SK-N-SH (cell line): Measurements from ENCODE around the gene ACAP3. TPM values are rescaled to one million over a fixed set of nuclear protein-coding genes. Genes with fewer than 3 reads are reported as not detected.

ENCODE experiments used
- CTCF ChIA-PET: fragments of 300-600, 350-600 bp; formaldehyde crosslinking; extraction: SDS; loops from one replicate; lab custom pipeline; 2021; lab: Yijun Ruan, JAX
- POLR2A ChIA-PET: fragments of 350-600 bp; sonication (Branson Sonifier 250); formaldehyde crosslinking; extraction: SDS; loops from one replicate; lab custom pipeline; 2020; ENCODE audit warnings: antibody characterized with exemption, inconsistent platforms; lab: Yijun Ruan, JAX
- DNase-seq: peaks from one replicate; pipeline ENCODE4 v3.0.0; 2012
- H2AFZ ChIP-seq: fragments of 200-600 bp; sonication (generic); 2 replicates; pipeline ENCODE4 v1.8.1; 2016; ENCODE audit warnings: antibody characterized with exemption, mild to moderate bottlenecking, low read depth
- H3F3A ChIP-seq: fragments of 200-600 bp; sonication (generic); replicated peaks from 2 replicates; pipeline ENCODE3; 2016; ENCODE audit warnings: antibody characterized with exemption, mild to moderate bottlenecking; ENCODE audit not compliant: insufficient read depth
- H3K27ac ChIP-seq, 2 experiments: fragments of 200-500 bp in 1 of 2; fragments of 200-600 bp in 1 of 2; sonication (Bioruptor generic) in 1 of 2; sonication (generic), shearing (Covaris generic) in 1 of 2; 2 replicates each; pipeline versions ENCODE4 v1.5.1 to v1.6.1; 2014 to 2016; ENCODE audit warnings: low read depth in 2 of 2, inconsistent platforms in 1 of 2, low read length in 1 of 2, mild to moderate bottlenecking in 1 of 2, mixed read lengths in 1 of 2
- H3K27me3 ChIP-seq: fragments of 200-600 bp; sonication (generic), shearing (Covaris generic); 2 replicates; pipeline ENCODE4 v1.6.1; 2016; ENCODE audit warnings: mixed run types; ENCODE audit not compliant: insufficient read depth
- H3K36me3 ChIP-seq, 2 experiments: fragments of 200-500 bp in 1 of 2; fragments of 200-600 bp in 1 of 2; sonication (Bioruptor generic) in 1 of 2; sonication (generic) in 1 of 2; replicated peaks in 1 of 2; 2 replicates each; pipeline versions ENCODE3 to v1.5.1; 2014 to 2016; ENCODE audit warnings: low read length in 1 of 2, mild to moderate bottlenecking in 1 of 2; ENCODE audit not compliant: insufficient read depth in 2 of 2, control insufficient read depth in 1 of 2
- H3K4me1 ChIP-seq, 2 experiments: fragments of 200-500 bp in 1 of 2; fragments of 200-600 bp in 1 of 2; sonication (Bioruptor generic) in 1 of 2; sonication (generic), shearing (Covaris generic) in 1 of 2; 2 replicates each; pipeline versions ENCODE4 v1.5.1 to v1.6.1; 2014 to 2016; ENCODE audit warnings: low read depth in 1 of 2, low read length in 1 of 2, mixed run types in 1 of 2; ENCODE audit not compliant: insufficient read depth in 2 of 2, control insufficient read depth in 1 of 2
- H3K4me2 ChIP-seq: fragments of 200-600 bp; sonication (generic), shearing (Covaris generic); 2 replicates; pipeline ENCODE4 v1.6.1; 2017; ENCODE audit warnings: mixed run types
- H3K4me3 ChIP-seq, 2 experiments: fragments of 200-500 bp in 1 of 2; fragments of 200-600 bp in 1 of 2; sonication (Bioruptor generic) in 1 of 2; sonication (generic), shearing (Covaris generic) in 1 of 2; 2 replicates each; pipeline versions ENCODE4 v1.5.1 to v1.8.1; 2014 to 2016; ENCODE audit warnings: low read depth in 2 of 2, inconsistent platforms in 1 of 2, low read length in 1 of 2, mild to moderate bottlenecking in 1 of 2, mixed read lengths in 1 of 2, moderate library complexity in 1 of 2
- H3K79me2 ChIP-seq: fragments of 200-600 bp; sonication (generic); 2 replicates; pipeline ENCODE4 v1.8.1; 2017; ENCODE audit warnings: mild to moderate bottlenecking; ENCODE audit not compliant: insufficient read depth
- H3K9ac ChIP-seq: fragments of 200-600 bp; sonication (generic); 2 replicates; pipeline ENCODE4 v1.6.1; 2017; ENCODE audit warnings: mixed run types
- H3K9me2 ChIP-seq: fragments of 200-600 bp; sonication (generic); 2 replicates; pipeline ENCODE4 v1.6.1; 2017; ENCODE audit warnings: mixed run types
- H3K9me3 ChIP-seq: fragments of 200-600 bp; sonication (generic); 2 replicates; pipeline ENCODE4 v1.6.1; 2017; ENCODE audit warnings: mixed run types, mild to moderate bottlenecking, moderate library complexity
- H4K20me1 ChIP-seq: fragments of 200-600 bp; sonication (generic); 2 replicates; pipeline ENCODE4 v1.6.1; 2017; ENCODE audit warnings: mild to moderate bottlenecking, mixed run types; ENCODE audit not compliant: insufficient read depth
- CHD2 ChIP-seq: fragments of 150-350 bp; IDR thresholded peaks from 2 replicates; pipeline ENCODE4 v1.6.1; 2018; ENCODE audit warnings: low read length; ENCODE audit not compliant: partially characterized antibody
- EZH2phosphoT487 ChIP-seq: fragments of 200-600 bp; sonication (generic); IDR thresholded peaks from 2 replicates; pipeline ENCODE4 v1.6.1; 2017; ENCODE audit warnings: low read depth, mixed run types, mild to moderate bottlenecking, antibody characterized with exemption, moderate library complexity, borderline replicate concordance
- GATA2 ChIP-seq: sonication (generic); formaldehyde crosslinking; IDR thresholded peaks from 2 replicates; pipeline ENCODE4 v1.5.0; 2020; ENCODE audit warnings: mild to moderate bottlenecking, missing genetic modification reagents
- IRF3 ChIP-seq: fragments of 150-350 bp; IDR thresholded peaks from 2 replicates; pipeline ENCODE4 v1.6.1; 2016; ENCODE audit warnings: mild to moderate bottlenecking, low read depth, low read length
- MAX ChIP-seq: IDR thresholded peaks from 2 replicates; pipeline ENCODE4 v1.4.0; 2012; ENCODE audit warnings: low read depth
- PBX3 ChIP-seq: IDR thresholded peaks from 2 replicates; pipeline ENCODE4; 2012
- POLR2AphosphoS5 ChIP-seq: IDR thresholded peaks from 2 replicates; pipeline ENCODE4 v1.6.1; 2012; ENCODE audit warnings: low read depth, low read length
- RXRA ChIP-seq: IDR thresholded peaks from 2 replicates; pipeline ENCODE4 v1.4.0; 2012; ENCODE audit warnings: low read depth, mild to moderate bottlenecking, borderline replicate concordance
- SMC3 ChIP-seq: IDR thresholded peaks from 2 replicates; pipeline ENCODE4 v1.6.1; 2012; ENCODE audit warnings: low read depth, low read length, improper control_type of control experiment
- TAF1 ChIP-seq: IDR thresholded peaks from 2 replicates; pipeline ENCODE4 v1.6.1; 2012; ENCODE audit warnings: low read depth, mild to moderate bottlenecking, low read length, moderate library complexity, borderline replicate concordance
- TCF12 ChIP-seq: IDR thresholded peaks from 2 replicates; pipeline ENCODE4 v1.4.0; 2012
- TEAD4 ChIP-seq: IDR thresholded peaks from 2 replicates; pipeline ENCODE4 v1.4.0; 2012; ENCODE audit warnings: mild to moderate bottlenecking, borderline replicate concordance; ENCODE audit not compliant: insufficient read depth
- YY1 ChIP-seq: IDR thresholded peaks from 2 replicates; pipeline ENCODE4 v1.4.0; 2012; ENCODE audit warnings: low read depth, mild to moderate bottlenecking
- ZBTB33 ChIP-seq: IDR thresholded peaks from 2 replicates; pipeline ENCODE4 v1.4.0; 2012; ENCODE audit warnings: low read depth, borderline replicate concordance
- WGBS: methylation state at CpG from one replicate; pipeline ENCODE4 v1.1.6; 2017; ENCODE audit warnings: low lambda C conversion rate; 5-methylcytosine and 5-hydroxymethylcytosine counted together
- polyA plus RNA-seq, 3 experiments: library from polyadenylated mRNA; depleted of rRNA; stranded (reverse); fragments of >200 nt; gene quantifications; 2 replicates each; pipeline ENCODE4 v1.2.3, GENCODE V29; 2012

The ACAP3 gene
- polyA plus RNA-seq, 1 of the 3 experiments (the other 2 are of a cell fraction) = 51.7 TPM

GRCh38 chr1:1299686-1300351, 7.9 kb downstream of the ACAP3 start:
- H3K4me2 ChIP-seq = no peak overlapping the region
- no peak for DNase-seq
- CTCF ChIA-PET = interaction anchor here (0.9 to 2.8 kb wide), 5 partner anchors 8 to 178 kb away, joined by 3 to 10 read pairs (median 4); partner anchors contain the start of gene DVL1
- POLR2A ChIA-PET = no interaction called here
- no CpG with 5 or more reads among the region's 22 CpGs for WGBS
- peaks cover 0 to 12% of the 10 kb centered on the region in 2 experiments for H3K36me3 ChIP-seq
- no peaks in the 10 kb centered on the region for H3K9me3 ChIP-seq
- no peak overlapping the region for H2AFZ ChIP-seq
- no peak overlapping the region for H3K27ac ChIP-seq
- H4K20me1 ChIP-seq = peaks cover 8% of the 10 kb centered on the region; the same call in 1 of the 2 replicates
- no peak overlapping the region for H3K4me3 ChIP-seq
- TF ChIP-seq TCF12 = no peak
- no peak for TF ChIP-seq CHD2
- TF ChIP-seq RXRA = no peak
- TF ChIP-seq POLR2AphosphoS5 = no peak
- no peak for TF ChIP-seq TEAD4
- TF ChIP-seq MAX = no peak
- no peak for TF ChIP-seq YY1
- TF ChIP-seq TAF1 = no peak
- TF ChIP-seq GATA2 (CRISPR knock-in tag) = no peak
- TF ChIP-seq EZH2phosphoT487 = no peak
- no peak for TF ChIP-seq SMC3
- TF ChIP-seq IRF3 = no peak
- TF ChIP-seq PBX3 = no peak
- TF ChIP-seq ZBTB33 = no peak
- no peak overlapping the region for H3K9ac ChIP-seq
- H3K4me1 ChIP-seq = peaks cover 1 to 22% of the 10 kb centered on the region in 2 experiments; a peak in 2 of 4 replicates
- H3F3A ChIP-seq = no peaks in the 10 kb centered on the region
- H3K9me2 ChIP-seq = no peaks in the 10 kb centered on the region
- peaks cover 6% of the 10 kb centered on the region for H3K79me2 ChIP-seq
- H3K27me3 ChIP-seq = no peaks in the 10 kb centered on the region
